A673 (cell line): Measurements from ENCODE around the gene MYO7A.

Experiments used
- CTCF ChIP-seq: fragments of 300-800, 200-600 bp; sonication (generic); conservative IDR thresholded peaks from 2 replicates; pipeline ENCODE4 v1.5.1; 2017; ENCODE audit warnings: low read depth, mild to moderate bottlenecking, antibody characterized with exemption, low read length, moderate library complexity, mixed read lengths
- EZH2 ChIP-seq: fragments of 200-600 bp; sonication (generic); IDR thresholded peaks from 2 replicates; pipeline ENCODE4 v1.6.1; 2017; ENCODE audit warnings: borderline replicate concordance, low read depth, mild to moderate bottlenecking, mixed read lengths, antibody characterized with exemption, low read length; ENCODE audit not compliant: poor library complexity, severe bottlenecking

- TF ChIP-seq EZH2 = no peak
- no peak for TF ChIP-seq CTCF
Observed at GRCh38 chr11:77244277-77245027, 116.4 kb downstream of the MYO7A start.
